Activated CD4-positive, CD25-positive, alpha-beta regulatory T cell treated with anti-CD3 and anti-CD28 coated beads, Interleukin-2, amount 50 U/mL, for 72 hours (primary cell): ENCODE data around the gene CEP170B.
"Not testable (repeated sequence)": the region's sequence is repeated elsewhere in the genome, so short reads cannot be mapped to it uniquely, and the experiment has no call there.

Experiments
- DNase-seq: peaks from one replicate; pipeline ENCODE4 v3.0.0; 2021

The CEP170B gene

GRCh38 chr14:104865081-104865630 is at the start of gene CEP170B:
CEP170B (plus strand) TSS chr14:104865268; CDS start chr14:104868451, 3,183 bp downstream.
- peak; percentile 57 for DNase-seq

- DNase-seq, result no peak
These were observed 48.5 kb upstream of the CEP170B start for GRCh38 chr14:104816616-104816884.

- no peak for DNase-seq
These were observed 46.9 kb upstream of the CEP170B start for GRCh38 chr14:104817930-104818713.

- no peak for DNase-seq
These were observed 46.3 kb upstream of the CEP170B start for GRCh38 chr14:104818714-104819161.

GRCh38 chr14:104819361-104819781 is 45.7 kb upstream of the CEP170B start:
- no peak for DNase-seq

- no peak for DNase-seq
These were observed 44.3 kb upstream of the CEP170B start for GRCh38 chr14:104820669-104821228.

- no peak for DNase-seq
These were observed 43.7 kb upstream of the CEP170B start for GRCh38 chr14:104821229-104821945.

GRCh38 chr14:104821971-104822608 is 43.0 kb upstream of the CEP170B start:
- no peak for DNase-seq

- no peak for DNase-seq
These were observed 42.0 kb upstream of the CEP170B start for GRCh38 chr14:104822821-104823615.

GRCh38 chr14:104824353-104824997 is 40.6 kb upstream of the CEP170B start:
- no peak for DNase-seq

- peak; percentile 100 for DNase-seq
These were observed 38.7 kb upstream of the CEP170B start for GRCh38 chr14:104826189-104826860.

- no peak for DNase-seq
These were observed 38.2 kb upstream of the CEP170B start for GRCh38 chr14:104826861-104827176.

- DNase-seq, result peak; percentile 41
These were observed 37.7 kb upstream of the CEP170B start for GRCh38 chr14:104827177-104828055.

- DNase-seq, result no peak
These were observed 34.3 kb upstream of the CEP170B start for GRCh38 chr14:104830781-104831180.

- DNase-seq, result not testable (repeated sequence)
These were observed 28.7 kb upstream of the CEP170B start for GRCh38 chr14:104836171-104836935.

- no peak for DNase-seq
These were observed 23.3 kb upstream of the CEP170B start for GRCh38 chr14:104841730-104842129.

GRCh38 chr14:104843006-104843405 is 22.1 kb upstream of the CEP170B start:
- DNase-seq, result no peak

GRCh38 chr14:104843442-104844305 is 21.4 kb upstream of the CEP170B start:
- no peak for DNase-seq
